H9 (cell line): ENCODE data around the gene BLOC1S1. TPM values are rescaled to one million over a fixed set of nuclear protein-coding genes. Genes with fewer than 3 reads are reported as not detected.

Source experiments
- DNase-seq: peaks from one replicate; pipeline ENCODE4 v3.0.0-alpha.2; 2017
- H2AFZ ChIP-seq: one replicate; pipeline ENCODE4 v1.6.1; 2013; ENCODE audit warnings: mild to moderate bottlenecking, low read length, control low read depth, moderate library complexity
- H2AK5ac ChIP-seq: 2 replicates; pipeline ENCODE4 v1.6.1; 2013; ENCODE audit warnings: low read length, control low read depth, mixed read lengths; ENCODE audit not compliant: insufficient read length
- H2BK120ac ChIP-seq: one replicate; pipeline ENCODE4 v1.6.1; 2013; ENCODE audit warnings: low read depth, mild to moderate bottlenecking, low read length, control low read depth, inconsistent platforms; ENCODE audit not compliant: poor library complexity, severe bottlenecking
- H2BK12ac ChIP-seq: 2 replicates; pipeline ENCODE4 v1.6.1; 2013; ENCODE audit warnings: low read length, control low read depth, mixed read lengths, low read depth; ENCODE audit not compliant: insufficient read length
- H2BK15ac ChIP-seq: 2 replicates; pipeline ENCODE4 v1.6.1; 2013; ENCODE audit warnings: low read depth, low read length, control low read depth
- H2BK20ac ChIP-seq: one replicate; pipeline ENCODE4 v1.6.1; 2013; ENCODE audit warnings: low read depth, mild to moderate bottlenecking, low read length, control low read depth, inconsistent platforms; ENCODE audit not compliant: poor library complexity, severe bottlenecking
- H2BK5ac ChIP-seq: 2 replicates; pipeline ENCODE4 v1.6.1; 2013; ENCODE audit warnings: low read length, control low read depth, mixed read lengths; ENCODE audit not compliant: insufficient read length
- H3K14ac ChIP-seq: 2 replicates; pipeline ENCODE4 v1.6.1; 2013; ENCODE audit warnings: low read length, control low read depth; ENCODE audit not compliant: insufficient read depth
- H3K18ac ChIP-seq: 2 replicates; pipeline ENCODE4 v1.6.1; 2013; ENCODE audit warnings: low read depth, mild to moderate bottlenecking, mixed read lengths, low read length, control low read depth; ENCODE audit not compliant: insufficient read length
- H3K23ac ChIP-seq: 2 replicates; pipeline ENCODE4 v1.6.1; 2013; ENCODE audit warnings: low read length, control low read depth, mixed read lengths, low read depth; ENCODE audit not compliant: insufficient read length
- H3K23me2 ChIP-seq: 2 replicates; pipeline ENCODE4 v1.6.1; 2013; ENCODE audit warnings: low read depth, mild to moderate bottlenecking, mixed read lengths, low read length, control low read depth; ENCODE audit not compliant: insufficient read length, poor library complexity, severe bottlenecking
- H3K27ac ChIP-seq: 2 replicates; pipeline ENCODE4 v1.5.1; 2013; ENCODE audit warnings: low read length, control low read depth, mixed read lengths, low read depth; ENCODE audit not compliant: insufficient read length
- H3K27me3 ChIP-seq: 2 replicates; pipeline ENCODE4 v1.6.1; 2013; ENCODE audit warnings: low read length, control low read depth, inconsistent platforms; ENCODE audit not compliant: insufficient read depth
- H3K4ac ChIP-seq: 2 replicates; pipeline ENCODE4 v1.6.1; 2013; ENCODE audit warnings: low read depth, mild to moderate bottlenecking, control low read depth, inconsistent platforms, low read length, moderate library complexity
- H3K4me1 ChIP-seq: 2 replicates; pipeline ENCODE4 v1.6.1; 2013; ENCODE audit warnings: low read length, control low read depth, inconsistent platforms; ENCODE audit not compliant: insufficient read depth
- H3K4me2 ChIP-seq: 2 replicates; pipeline ENCODE4 v1.6.1; 2013; ENCODE audit warnings: low read length, control low read depth, mixed read lengths; ENCODE audit not compliant: insufficient read length, insufficient read depth
- H3K56ac ChIP-seq: 2 replicates; pipeline ENCODE4 v1.6.1; 2013; ENCODE audit warnings: low read depth, mild to moderate bottlenecking, mixed read lengths, low read length, control low read depth; ENCODE audit not compliant: insufficient read length
- H3K79me1 ChIP-seq: 2 replicates; pipeline ENCODE4 v1.6.1; 2013; ENCODE audit warnings: low read depth, mild to moderate bottlenecking, moderate library complexity, low read length, control low read depth, inconsistent platforms; ENCODE audit not compliant: insufficient read depth, poor library complexity, severe bottlenecking
- H3K79me2 ChIP-seq: 2 replicates; pipeline ENCODE4 v1.6.1; 2013; ENCODE audit warnings: low read length, control low read depth, inconsistent platforms; ENCODE audit not compliant: insufficient read depth
- H3K9ac ChIP-seq: 2 replicates; pipeline ENCODE4 v1.6.1; 2013; ENCODE audit warnings: low read length, control low read depth, mixed read lengths; ENCODE audit not compliant: insufficient read length; ENCODE audit errors: extremely low read depth
- H3K9me3 ChIP-seq: one replicate; pipeline ENCODE4 v1.6.1; 2013; ENCODE audit warnings: low read depth, low read length, inconsistent platforms; ENCODE audit not compliant: control insufficient read depth
- H3T11ph ChIP-seq: one replicate; pipeline ENCODE4 v1.6.1; 2013; ENCODE audit warnings: mild to moderate bottlenecking, low read length, control low read depth, inconsistent platforms
- H4K20me1 ChIP-seq: one replicate; pipeline ENCODE4 v1.6.1; 2013; ENCODE audit not compliant: control insufficient read depth, insufficient read length, insufficient read depth
- H4K5ac ChIP-seq: 2 replicates; pipeline ENCODE4 v1.6.1; 2013; ENCODE audit warnings: low read depth, mild to moderate bottlenecking, mixed read lengths, low read length, control low read depth; ENCODE audit not compliant: insufficient read length
- H4K8ac ChIP-seq: replicated peaks from 2 replicates; pipeline ENCODE4 v1.6.1; 2013; ENCODE audit warnings: low read length, control low read depth, mixed read lengths, low read depth; ENCODE audit not compliant: insufficient read length
- H4K91ac ChIP-seq: 2 replicates; pipeline ENCODE4 v1.6.1; 2013; ENCODE audit warnings: low read depth, mild to moderate bottlenecking, moderate library complexity, mixed read lengths, low read length, control low read depth; ENCODE audit not compliant: insufficient read length
- H3K27ac Mint-ChIP-seq, 3 experiments: 2 replicates in 2 of 3; 3 replicates in 1 of 3; pipeline ENCODE4 v1.8.0; 2020 to 2021; ENCODE audit warnings: mixed read lengths in 3 of 3, mild to moderate bottlenecking in 1 of 3, moderate library complexity in 1 of 3
- H3K27me3 Mint-ChIP-seq: 2 replicates; pipeline ENCODE4 v1.8.0; 2021; ENCODE audit warnings: low read depth, mild to moderate bottlenecking, moderate library complexity, mixed read lengths
- H3K36me3 Mint-ChIP-seq, 3 experiments: 2 replicates in 2 of 3; 3 replicates in 1 of 3; pipeline ENCODE4 v1.8.0; 2020 to 2021; ENCODE audit warnings: low read depth in 3 of 3, mixed read lengths in 3 of 3; ENCODE audit not compliant: insufficient read depth in 1 of 3
- H3K4me1 Mint-ChIP-seq, 2 experiments: 2 replicates each; pipeline ENCODE4 v1.8.0; 2020; ENCODE audit warnings: mixed read lengths in 2 of 2
- H3K4me3 Mint-ChIP-seq, 2 experiments: 2 replicates in 1 of 2; 3 replicates in 1 of 2; pipeline ENCODE4 v1.8.0; 2020 to 2021; ENCODE audit warnings: mild to moderate bottlenecking in 2 of 2, mixed read lengths in 2 of 2, moderate library complexity in 1 of 2
- H3K9me3 Mint-ChIP-seq, 2 experiments: 2 replicates in 1 of 2; 3 replicates in 1 of 2; pipeline ENCODE4 v1.8.0; 2020; ENCODE audit warnings: mild to moderate bottlenecking in 2 of 2, mixed read lengths in 2 of 2, moderate library complexity in 1 of 2
- WGBS: extraction: QIAGEN DNeasy Blood & Tissue Kit; methylation state at CpG from one replicate; pipeline ENCODE4 v1.1.7; 2013; ENCODE audit warnings: missing lambda C conversion rate, low lambda C conversion rate, mixed read lengths; ENCODE audit not compliant: insufficient read length; ENCODE audit errors: extremely low coverage; 5-methylcytosine and 5-hydroxymethylcytosine counted together
- total RNA-seq: library from RNA; stranded (reverse); gene quantifications from 2 replicates; pipeline ENCODE4 v1.2.1, GENCODE V29; 2021
- TF ChIP-seq, protein P1 (sequence below): fragments of 200-600 bp; sonication (generic); conservative IDR thresholded peaks from 3 replicates; pipeline ENCODE4 v1.8.0; 2021; ENCODE audit warnings: antibody characterized with exemption, mild to moderate bottlenecking

The BLOC1S1 gene
- total RNA-seq, 1 experiment from 2014 or later = 108 TPM

DNA sequence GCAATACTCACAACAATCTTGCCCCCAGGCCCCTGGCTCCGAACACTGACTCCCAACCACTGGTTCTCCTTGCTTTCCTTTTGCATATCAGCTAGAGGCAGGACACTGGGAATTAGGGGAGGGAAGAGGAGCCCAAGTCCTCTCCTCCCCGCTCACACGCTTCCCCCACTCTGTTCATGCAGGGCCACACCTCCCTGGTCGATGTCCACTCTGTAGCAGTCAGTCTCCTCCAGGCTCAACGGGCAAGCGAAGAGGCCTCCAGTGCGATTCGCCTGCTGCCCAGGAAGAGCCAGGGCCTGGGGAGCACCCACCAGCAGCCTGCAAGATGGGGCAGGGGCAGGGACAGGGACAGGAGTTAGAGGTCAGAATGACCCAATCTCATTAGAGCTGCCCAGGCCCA lies 13.0 kb upstream of the BLOC1S1 start:
- no CpG with 5 or more reads among the region's 8 CpGs for WGBS

More for the DNA sequence above, 13.0 kb upstream of the BLOC1S1 start:
- Mint-ChIP-seq H3K27ac (peak overlapping the region in 1 of 3 experiments; percentile 34; a peak in 1 of 7 replicates), H3K4me1 (peaks cover 24 to 28% of the 10 kb centered on the region in 2 experiments), H3K9me3 (no peaks in the 10 kb centered on the region), H3K27me3 (peaks cover 5% of the 10 kb centered on the region), H3K36me3 (peaks cover 6 to 22% (median 12%) of the 10 kb centered on the region in 3 experiments; a peak in 6 of 7 replicates), H3K4me3 (no peak overlapping the region)
- H4K8ac ChIP-seq = no peak overlapping the region
- no peak overlapping the region for H3K56ac ChIP-seq
- H3K4me2 ChIP-seq = no peak overlapping the region
- no peak overlapping the region for H3K9ac ChIP-seq
- H4K20me1 ChIP-seq = peaks cover 7% of the 10 kb centered on the region
- peaks cover 5% of the 10 kb centered on the region for H3K79me1 ChIP-seq
- no peak overlapping the region for H3K4ac ChIP-seq
- no peak overlapping the region for H2BK15ac ChIP-seq
- H3K14ac ChIP-seq = no peak overlapping the region
- H2BK20ac ChIP-seq = no peak overlapping the region
- no peak overlapping the region for H4K91ac ChIP-seq
- no peak overlapping the region for H3K23ac ChIP-seq
- H4K5ac ChIP-seq = no peak overlapping the region
- no peak overlapping the region for H2BK12ac ChIP-seq
- H3K27ac ChIP-seq = no peak overlapping the region
- H3K4me1 ChIP-seq = no peaks in the 10 kb centered on the region
- H2AFZ ChIP-seq = no peak overlapping the region
- TF ChIP-seq, protein P1, sequence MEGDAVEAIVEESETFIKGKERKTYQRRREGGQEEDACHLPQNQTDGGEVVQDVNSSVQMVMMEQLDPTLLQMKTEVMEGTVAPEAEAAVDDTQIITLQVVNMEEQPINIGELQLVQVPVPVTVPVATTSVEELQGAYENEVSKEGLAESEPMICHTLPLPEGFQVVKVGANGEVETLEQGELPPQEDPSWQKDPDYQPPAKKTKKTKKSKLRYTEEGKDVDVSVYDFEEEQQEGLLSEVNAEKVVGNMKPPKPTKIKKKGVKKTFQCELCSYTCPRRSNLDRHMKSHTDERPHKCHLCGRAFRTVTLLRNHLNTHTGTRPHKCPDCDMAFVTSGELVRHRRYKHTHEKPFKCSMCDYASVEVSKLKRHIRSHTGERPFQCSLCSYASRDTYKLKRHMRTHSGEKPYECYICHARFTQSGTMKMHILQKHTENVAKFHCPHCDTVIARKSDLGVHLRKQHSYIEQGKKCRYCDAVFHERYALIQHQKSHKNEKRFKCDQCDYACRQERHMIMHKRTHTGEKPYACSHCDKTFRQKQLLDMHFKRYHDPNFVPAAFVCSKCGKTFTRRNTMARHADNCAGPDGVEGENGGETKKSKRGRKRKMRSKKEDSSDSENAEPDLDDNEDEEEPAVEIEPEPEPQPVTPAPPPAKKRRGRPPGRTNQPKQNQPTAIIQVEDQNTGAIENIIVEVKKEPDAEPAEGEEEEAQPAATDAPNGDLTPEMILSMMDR = no peak
- no peak overlapping the region for H3K18ac ChIP-seq
- no peak overlapping the region for H3T11ph ChIP-seq
- peaks cover 13% of the 10 kb centered on the region for H3K23me2 ChIP-seq
- no peaks in the 10 kb centered on the region; the same call in 1 of the 2 replicates for H3K27me3 ChIP-seq
- no peak for DNase-seq
- H3K79me2 ChIP-seq = no peaks in the 10 kb centered on the region; the same call in 1 of the 2 replicates
- H2BK5ac ChIP-seq = no peak overlapping the region
- H2AK5ac ChIP-seq = no peak overlapping the region
- no peaks in the 10 kb centered on the region for H3K9me3 ChIP-seq
- H2BK120ac ChIP-seq = no peak overlapping the region
